Sigmoid colon (tissue), 7 donors: Measurements from ENCODE around the gene PDZD7. TPM values are rescaled to one million over a fixed set of nuclear protein-coding genes. Genes with fewer than 3 reads are reported as not detected.

Source experiments
- DNase-seq: peaks from one replicate; pipeline ENCODE4 v3.0.0-alpha.2; 2019
- H3K27ac ChIP-seq, 4 donors: fragments of 200-600 bp; sonication (generic); one replicate each; pipeline ENCODE4 v1.5.1; 2016 to 2019; ENCODE audit warnings: mild to moderate bottlenecking in 1 of 4
- H3K27me3 ChIP-seq, 3 donors: fragments of 200-600 bp; sonication (generic); one replicate each; pipeline ENCODE4 v1.5.1; 2019; ENCODE audit warnings: mild to moderate bottlenecking in 1 of 3
- H3K36me3 ChIP-seq, 4 donors: fragments of 200-600 bp; sonication (generic); one replicate each; pipeline ENCODE4 v1.5.1; 2016 to 2019
- H3K4me1 ChIP-seq, 4 donors: fragments of 200-600 bp; sonication (generic); one replicate each; pipeline ENCODE4 v1.5.1; 2017 to 2019
- H3K4me3 ChIP-seq, 4 donors: fragments of 200-600 bp; sonication (generic); one replicate each; pipeline ENCODE4 v1.5.1; 2017 to 2019; ENCODE audit warnings: mild to moderate bottlenecking in 2 of 4, moderate library complexity in 1 of 4
- H3K9me3 ChIP-seq, 4 donors: fragments of 200-600 bp in 3 of 4; sonication (generic) in 3 of 4; one replicate each; pipeline versions ENCODE4 v1.5.1 to v1.6.1; 2013 to 2019
- EP300 ChIP-seq, 4 donors: sonication (generic); formaldehyde crosslinking; IDR thresholded peaks; one replicate each; pipeline ENCODE4 v1.6.1; 2017; ENCODE audit warnings: antibody characterized with exemption in 4 of 4
- POLR2A ChIP-seq, 2 donors: fragments of 450-650 bp; IDR thresholded peaks; one replicate each; pipeline ENCODE4 v1.6.1; 2016; ENCODE audit warnings: antibody characterized with exemption in 2 of 2, mild to moderate bottlenecking in 2 of 2, moderate library complexity in 2 of 2
- POLR2AphosphoS5 ChIP-seq, 4 donors: sonication (generic); formaldehyde crosslinking; IDR thresholded peaks; one replicate each; pipeline ENCODE4 v1.6.1; 2017; ENCODE audit warnings: antibody characterized with exemption in 4 of 4
- WGBS, 2 donors: extraction: QIAGEN DNeasy Blood & Tissue Kit; methylation state at CpG; one replicate each; pipeline ENCODE4 v1.1.7; 2013; 5-methylcytosine and 5-hydroxymethylcytosine counted together
- intact Hi-C: fragments of 100-400 bp; cut with DNase I; formaldehyde crosslinking; loops from one replicate; pipeline ENCODE4 v1.15.1; 2023
- polyA plus RNA-seq, 3 donors: library from polyadenylated mRNA; stranded (reverse); fragments of 200-250 nt; gene quantifications; one replicate each; pipeline ENCODE4 v1.2.3, GENCODE V29; 2013
- total RNA-seq, 4 donors: library from RNA; depleted of rRNA; stranded (reverse); fragments of >200 nt; gene quantifications; one replicate each; pipeline ENCODE4 v1.1.0, GENCODE V29; 2016
- TF ChIP-seq, protein P1 (sequence below), 4 experiments: fragments of 450-650 bp in 3 of 4; fragments of 200-600 bp in 1 of 4; IDR thresholded peaks; one replicate each; pipeline ENCODE4 v1.5.1; 2016 to 2019; ENCODE audit warnings: antibody characterized with exemption in 4 of 4, mild to moderate bottlenecking in 3 of 4, moderate library complexity in 2 of 4
- donor health status: healthy with polysubstance abuse.
- donor health status: Bipolar disorder and iron deficiency.
- donor health status: healthy.

Gene PDZD7
- total and polyA plus RNA-seq, 7 donors, result 0.16 to 2.4 (median 0.90) TPM; not detected in 1

DNA sequence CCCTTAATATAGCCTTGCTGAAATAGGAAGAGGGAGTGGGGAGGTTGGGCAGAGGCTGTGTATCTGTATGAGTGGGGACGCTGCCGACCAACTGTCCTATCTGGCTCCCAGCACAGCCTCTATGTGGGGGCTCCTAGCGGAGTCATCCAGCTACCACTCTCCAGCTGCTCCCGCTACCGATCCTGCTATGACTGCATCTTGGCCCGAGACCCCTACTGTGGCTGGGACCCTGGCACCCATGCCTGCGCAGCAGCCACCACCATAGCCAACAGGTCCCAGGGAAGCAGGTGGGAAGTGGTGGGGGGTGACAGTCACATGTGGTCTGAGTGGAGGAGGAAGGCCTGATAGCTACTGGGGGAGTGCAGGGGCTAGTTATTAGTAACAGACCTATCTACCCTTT is 50.2 kb downstream of the PDZD7 start:
- peak; percentile 46 for DNase-seq
- Histone ChIP-seq H3K4me3 (no peak overlapping the region), H3K27me3 (no peaks in the 10 kb centered on the region), H3K36me3 (peaks cover 5 to 49% (median 8%) of the 10 kb centered on the region in 4 donors), H3K9me3 (no peaks in the 10 kb centered on the region), H3K27ac (no peak overlapping the region), H3K4me1 (no peaks in the 10 kb centered on the region)
- TF ChIP-seq POLR2AphosphoS5 (IDR thresholded peaks at IDR 0.05) (no peak), POLR2A (IDR thresholded peaks at IDR 0.05) (no peak), EP300 (IDR thresholded peaks at IDR 0.05) (no peak)
- TF ChIP-seq, protein P1, sequence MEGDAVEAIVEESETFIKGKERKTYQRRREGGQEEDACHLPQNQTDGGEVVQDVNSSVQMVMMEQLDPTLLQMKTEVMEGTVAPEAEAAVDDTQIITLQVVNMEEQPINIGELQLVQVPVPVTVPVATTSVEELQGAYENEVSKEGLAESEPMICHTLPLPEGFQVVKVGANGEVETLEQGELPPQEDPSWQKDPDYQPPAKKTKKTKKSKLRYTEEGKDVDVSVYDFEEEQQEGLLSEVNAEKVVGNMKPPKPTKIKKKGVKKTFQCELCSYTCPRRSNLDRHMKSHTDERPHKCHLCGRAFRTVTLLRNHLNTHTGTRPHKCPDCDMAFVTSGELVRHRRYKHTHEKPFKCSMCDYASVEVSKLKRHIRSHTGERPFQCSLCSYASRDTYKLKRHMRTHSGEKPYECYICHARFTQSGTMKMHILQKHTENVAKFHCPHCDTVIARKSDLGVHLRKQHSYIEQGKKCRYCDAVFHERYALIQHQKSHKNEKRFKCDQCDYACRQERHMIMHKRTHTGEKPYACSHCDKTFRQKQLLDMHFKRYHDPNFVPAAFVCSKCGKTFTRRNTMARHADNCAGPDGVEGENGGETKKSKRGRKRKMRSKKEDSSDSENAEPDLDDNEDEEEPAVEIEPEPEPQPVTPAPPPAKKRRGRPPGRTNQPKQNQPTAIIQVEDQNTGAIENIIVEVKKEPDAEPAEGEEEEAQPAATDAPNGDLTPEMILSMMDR (IDR thresholded peaks at IDR 0.05), result no peak
- WGBS, 2 donors, result 95 to 97% methylated on average over 7 of the region's 7 CpGs
- intact Hi-C loops, result no loop called here

DNA sequence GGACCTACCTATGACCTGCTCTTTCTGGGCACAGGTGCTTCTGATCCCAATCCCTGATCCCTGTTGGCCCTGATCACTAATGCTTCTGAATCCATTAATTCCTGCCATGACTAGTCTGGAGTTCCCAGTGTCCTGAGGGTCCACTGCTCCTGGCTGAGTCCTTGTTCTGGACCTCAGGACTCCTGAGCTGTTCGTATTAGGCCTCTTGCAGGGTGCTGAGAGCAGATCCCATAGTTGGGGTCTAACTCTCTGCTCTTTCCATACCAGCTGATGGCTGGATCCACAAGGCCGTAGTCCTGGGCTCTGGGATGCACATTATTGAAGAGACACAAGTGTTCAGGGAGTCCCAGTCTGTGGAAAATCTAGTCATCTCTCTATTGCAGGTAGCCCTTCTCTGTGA is 50.6 kb downstream of the PDZD7 start:
- 91 to 94% methylated on average over 2 of the region's 2 CpGs for WGBS, 2 donors
- Histone ChIP-seq H3K4me3 (no peak overlapping the region), H3K27me3 (no peaks in the 10 kb centered on the region), H3K36me3 (peaks cover 5 to 49% (median 8%) of the 10 kb centered on the region in 4 donors), H3K27ac (no peak overlapping the region), H3K4me1 (no peaks in the 10 kb centered on the region), H3K9me3 (no peaks in the 10 kb centered on the region)
- TF ChIP-seq EP300 (IDR thresholded peaks at IDR 0.05), result no peak
- TF ChIP-seq POLR2A (IDR thresholded peaks at IDR 0.05), result no peak
- TF ChIP-seq POLR2AphosphoS5 (IDR thresholded peaks at IDR 0.05), result no peak
- TF ChIP-seq, protein P1 (IDR thresholded peaks at IDR 0.05), result no peak
- peak; percentile 40 for DNase-seq
- intact Hi-C loops, result no loop called here

DNA sequence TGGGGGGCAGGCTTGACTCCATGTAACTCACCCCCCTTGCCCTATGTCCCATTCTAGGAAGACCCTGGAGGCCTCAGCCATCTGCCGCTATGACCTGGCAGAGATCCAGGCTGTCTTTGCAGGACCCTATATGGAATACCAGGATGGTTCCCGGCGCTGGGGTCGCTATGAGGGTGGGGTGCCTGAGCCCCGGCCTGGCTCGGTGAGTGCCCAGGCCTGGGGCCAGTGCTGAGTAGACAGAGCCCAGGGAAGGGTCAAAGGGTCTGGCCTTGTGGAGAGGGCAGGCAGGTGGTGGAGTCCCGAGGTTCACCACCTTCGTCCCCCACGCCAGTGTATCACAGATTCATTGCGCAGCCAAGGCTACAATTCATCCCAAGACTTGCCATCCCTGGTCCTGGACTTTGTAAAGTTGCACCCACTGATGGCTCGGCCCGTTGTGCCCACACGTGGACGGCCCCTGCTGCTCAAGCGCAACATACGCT is 51.1 kb downstream of the PDZD7 start:
- H3K4me3 ChIP-seq, result no peak overlapping the region
- H3K27me3 ChIP-seq, result no peaks in the 10 kb centered on the region
- DNase-seq, result peak; percentile 59
- H3K4me1 ChIP-seq, result no peaks in the 10 kb centered on the region
- H3K36me3 ChIP-seq, result peaks cover 5 to 49% (median 8%) of the 10 kb centered on the region in 4 donors
- no peak overlapping the region for H3K27ac ChIP-seq
- intact Hi-C loops, result no loop called here
- H3K9me3 ChIP-seq, result no peaks in the 10 kb centered on the region
- TF ChIP-seq EP300 (IDR thresholded peaks at IDR 0.05) (no peak), POLR2AphosphoS5 (IDR thresholded peaks at IDR 0.05) (no peak), POLR2A (IDR thresholded peaks at IDR 0.05) (no peak)
- TF ChIP-seq, protein P1 (IDR thresholded peaks at IDR 0.05), result no peak
- 93 to 94% methylated on average over 16 of the region's 16 CpGs for WGBS, 2 donors

DNA sequence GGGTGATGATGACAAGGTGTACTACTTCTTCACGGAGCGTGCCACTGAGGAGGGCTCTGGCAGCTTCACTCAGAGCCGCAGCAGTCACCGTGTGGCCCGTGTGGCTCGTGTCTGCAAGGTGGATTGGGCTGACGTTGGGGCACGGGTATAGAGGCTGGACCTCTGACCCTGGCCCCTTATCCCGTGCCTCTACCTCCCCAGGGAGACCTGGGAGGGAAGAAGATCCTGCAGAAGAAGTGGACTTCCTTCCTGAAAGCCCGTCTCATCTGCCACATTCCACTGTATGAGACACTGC is 52.1 kb downstream of the PDZD7 start:
- H3K4me1 ChIP-seq, result no peaks in the 10 kb centered on the region
- no peaks in the 10 kb centered on the region for H3K9me3 ChIP-seq
- WGBS, 2 donors, result 84 to 91% methylated on average over 10 of the region's 10 CpGs
- no peak overlapping the region for H3K27ac ChIP-seq
- no peak overlapping the region for H3K4me3 ChIP-seq
- peak; percentile 36 for DNase-seq
- intact Hi-C loops, result no loop called here
- no peaks in the 10 kb centered on the region for H3K27me3 ChIP-seq
- H3K36me3 ChIP-seq, result peaks cover 5 to 47% (median 8%) of the 10 kb centered on the region in 4 donors
- TF ChIP-seq EP300 (IDR thresholded peaks at IDR 0.05), result no peak
- no peak for TF ChIP-seq POLR2AphosphoS5 (IDR thresholded peaks at IDR 0.05)
- TF ChIP-seq POLR2A (IDR thresholded peaks at IDR 0.05), result no peak

DNA sequence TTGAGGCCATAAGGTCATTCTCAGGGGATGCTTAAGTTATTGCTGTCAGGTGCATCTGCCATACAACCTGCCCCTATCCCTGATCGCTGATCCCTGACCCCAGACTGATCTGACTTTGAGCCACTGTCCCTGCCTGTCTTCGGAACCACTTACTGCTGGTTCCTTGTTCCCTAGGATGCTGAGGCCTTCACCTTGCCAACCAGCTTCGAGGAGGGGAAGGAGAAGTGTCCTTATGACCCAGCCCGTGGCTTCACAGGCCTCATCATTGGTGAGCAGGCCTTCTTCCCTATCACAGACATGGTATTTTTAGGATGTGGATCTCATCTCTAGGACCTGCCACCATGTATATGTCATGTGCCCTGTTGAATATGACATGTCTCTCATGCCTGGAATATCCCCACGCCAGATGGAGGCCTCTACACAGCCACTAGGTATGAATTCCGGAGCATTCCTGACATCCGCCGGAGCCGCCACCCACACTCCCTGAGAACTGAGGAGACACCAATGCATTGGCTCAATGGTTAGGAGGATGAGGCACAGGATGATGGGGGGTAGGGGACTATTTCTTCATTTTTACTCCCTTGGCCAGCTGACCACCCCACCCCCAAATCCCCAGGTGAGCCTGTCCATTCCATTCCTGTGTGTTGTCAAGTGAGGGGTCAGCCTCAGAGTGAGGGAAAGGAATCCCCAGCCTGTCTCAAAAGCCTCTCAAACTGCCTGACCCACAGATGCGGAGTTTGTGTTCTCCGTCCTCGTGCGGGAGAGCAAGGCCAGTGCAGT is 52.6 kb downstream of the PDZD7 start:
- H3K27me3 ChIP-seq, result no peaks in the 10 kb centered on the region
- H3K9me3 ChIP-seq, result no peaks in the 10 kb centered on the region
- no peak overlapping the region for H3K4me3 ChIP-seq
- intact Hi-C loops, result no loop called here
- H3K4me1 ChIP-seq, result no peaks in the 10 kb centered on the region
- 91 to 95% methylated on average over 13 of the region's 13 CpGs for WGBS, 2 donors
- TF ChIP-seq EP300 (IDR thresholded peaks at IDR 0.05) (no peak), POLR2A (IDR thresholded peaks at IDR 0.05) (no peak), POLR2AphosphoS5 (IDR thresholded peaks at IDR 0.05) (no peak)
- TF ChIP-seq, protein P1 (IDR thresholded peaks at IDR 0.05), result no peak
- H3K36me3 ChIP-seq, result peaks cover 5 to 41% (median 8%) of the 10 kb centered on the region in 4 donors
- no peak overlapping the region for H3K27ac ChIP-seq
- peak; percentile 46 for DNase-seq
